GM21825 (cell line): Measurements from ENCODE around the gene TSTD1.
"Not testable (repeated sequence)": the region's sequence is repeated elsewhere in the genome, so short reads cannot be mapped to it uniquely, and the experiment has no call there.

ENCODE experiments used
- ATAC-seq: cut with Tn5 transposase; IDR thresholded peaks from one replicate; pipeline ENCODE4 v1.9.1; 2021; ENCODE audit warnings: mild to moderate bottlenecking, moderate library complexity; ENCODE audit not compliant: unreplicated experiment

The TSTD1 gene

DNA sequence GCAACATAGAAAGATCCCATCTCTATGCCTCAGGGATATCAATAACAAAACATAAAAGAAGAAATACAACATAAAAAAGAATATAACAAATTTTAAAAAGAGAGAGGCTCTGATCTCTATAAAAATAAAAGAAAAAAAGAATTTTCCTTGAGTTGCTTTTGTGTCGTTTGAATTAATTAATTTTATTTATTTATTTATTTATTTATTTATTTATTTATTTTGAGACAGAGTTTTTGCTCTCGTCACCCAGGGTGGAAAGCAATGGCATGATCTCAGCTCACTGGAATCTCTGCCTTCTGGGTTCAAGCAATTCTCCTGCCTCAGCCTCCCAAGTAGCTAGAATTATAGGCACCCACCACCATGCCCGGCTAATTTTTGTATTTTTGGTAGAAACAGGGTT is 26.3 kb downstream of the TSTD1 start:
- ATAC-seq: no peak

DNA sequence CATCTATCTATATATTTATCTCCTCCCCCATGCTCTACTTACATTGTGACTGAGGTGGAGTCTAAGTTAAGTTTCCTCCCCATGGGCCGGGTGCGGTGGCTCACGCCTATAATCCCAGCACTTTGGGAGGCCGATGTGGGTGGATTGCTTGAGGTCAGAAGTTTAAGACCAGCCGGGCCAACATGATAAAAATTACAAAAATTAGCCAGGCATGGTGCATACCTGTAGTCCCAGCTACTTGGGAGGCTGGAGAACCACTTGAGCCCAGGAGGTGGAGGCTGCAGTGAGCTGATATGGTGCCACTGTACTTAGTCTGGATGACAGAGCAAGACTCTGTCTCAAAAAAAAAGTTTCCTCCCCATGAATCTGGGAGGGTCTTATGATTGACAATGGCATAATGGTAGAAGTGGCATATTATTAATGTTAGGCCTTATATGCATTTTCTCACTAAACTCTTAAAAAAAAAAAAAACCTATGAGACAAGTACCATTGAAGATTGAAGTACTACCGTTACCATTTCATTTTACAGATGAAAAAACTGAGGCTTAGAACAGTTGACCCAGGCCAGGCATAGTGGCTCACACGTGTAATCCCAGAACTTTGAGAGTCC is 29.1 kb downstream of the TSTD1 start:
- ATAC-seq: no peak

DNA sequence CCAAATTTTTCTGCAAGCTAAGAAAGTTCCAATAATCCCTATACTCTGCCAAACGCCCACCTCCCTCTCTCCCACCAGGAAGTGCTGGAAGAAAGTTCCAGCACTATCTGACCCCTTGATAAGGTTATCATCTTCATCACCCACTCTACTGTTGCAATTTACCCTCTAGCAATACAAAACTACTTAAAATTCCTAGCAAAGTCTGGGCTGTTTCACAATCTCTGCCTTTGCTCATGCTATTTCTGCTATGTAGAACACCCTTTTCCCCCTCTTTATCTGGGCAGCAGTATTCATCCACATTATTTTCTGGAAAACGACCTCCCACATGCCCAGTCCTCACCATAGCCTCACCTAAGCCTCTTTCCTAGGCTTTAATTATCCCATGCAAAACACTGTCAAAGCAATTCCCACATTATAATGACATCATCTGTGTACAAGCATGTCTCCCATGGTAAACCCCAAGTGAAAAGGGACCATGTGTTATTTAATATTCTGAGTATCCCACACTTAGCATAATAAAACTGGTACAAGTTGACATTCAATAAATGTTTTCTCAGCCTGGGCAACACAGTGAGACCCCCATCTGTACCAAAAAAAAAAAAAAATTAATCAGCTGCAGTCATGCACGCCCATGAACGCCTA is 29.8 kb downstream of the TSTD1 start:
- no peak for ATAC-seq

DNA sequence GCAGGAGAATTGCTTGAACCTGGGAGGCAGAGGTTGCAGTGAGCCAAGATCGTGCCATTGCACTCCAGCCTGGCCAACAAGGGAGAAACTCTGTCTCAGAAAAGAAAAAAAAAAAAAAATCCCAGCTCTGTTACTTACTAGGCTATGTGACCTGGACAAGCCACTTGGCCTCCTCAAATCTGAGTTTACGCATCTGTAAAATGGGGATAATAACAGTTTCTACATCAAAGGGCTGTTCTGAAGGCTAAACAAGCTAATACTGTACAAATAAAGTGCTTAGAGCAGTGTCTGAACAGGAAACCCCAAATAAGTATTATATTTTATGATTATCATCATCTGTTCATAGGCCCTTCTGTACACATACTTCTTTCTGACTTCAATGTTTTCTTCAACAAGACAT is 31.4 kb downstream of the TSTD1 start:
- no peak for ATAC-seq

DNA sequence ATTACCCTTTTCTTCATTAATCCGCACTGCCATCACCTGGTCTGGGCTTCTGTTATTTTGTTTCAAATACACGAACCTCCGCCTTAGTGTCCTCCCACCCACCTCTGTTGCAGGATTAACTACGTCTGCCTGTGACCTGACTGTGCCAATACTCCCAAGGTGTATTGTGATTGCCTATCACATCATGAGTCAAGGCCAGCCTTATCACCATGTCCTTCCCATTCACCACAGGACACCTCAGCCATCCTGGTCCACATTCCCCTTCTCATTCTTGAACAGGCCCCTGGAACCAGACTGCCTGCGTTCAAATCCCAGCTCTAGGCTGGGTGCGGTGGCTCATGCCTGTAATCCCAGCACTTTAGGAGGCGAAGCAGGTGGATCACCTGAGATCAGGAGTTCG is 32.2 kb downstream of the TSTD1 start:
- ATAC-seq: no peak

DNA sequence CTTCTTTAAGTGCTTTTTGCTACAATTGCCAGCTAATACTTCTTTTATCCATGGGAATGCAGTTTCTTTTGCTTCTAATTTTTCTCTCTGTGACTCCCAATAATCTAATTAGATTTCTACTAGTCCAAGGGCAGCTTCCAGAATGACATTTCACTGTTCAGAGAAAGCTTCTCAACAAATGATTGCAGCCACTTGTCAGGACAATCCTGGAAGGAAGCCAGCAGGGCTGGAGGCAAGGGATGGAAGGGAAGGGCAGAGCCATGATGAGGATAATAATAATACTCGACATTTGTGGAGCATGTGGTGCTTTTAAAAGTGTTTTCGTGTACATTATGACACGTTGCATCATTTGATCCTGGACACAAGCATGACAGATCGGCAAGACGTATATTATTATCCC is 37.2 kb downstream of the TSTD1 start:
- ATAC-seq: no peak

DNA sequence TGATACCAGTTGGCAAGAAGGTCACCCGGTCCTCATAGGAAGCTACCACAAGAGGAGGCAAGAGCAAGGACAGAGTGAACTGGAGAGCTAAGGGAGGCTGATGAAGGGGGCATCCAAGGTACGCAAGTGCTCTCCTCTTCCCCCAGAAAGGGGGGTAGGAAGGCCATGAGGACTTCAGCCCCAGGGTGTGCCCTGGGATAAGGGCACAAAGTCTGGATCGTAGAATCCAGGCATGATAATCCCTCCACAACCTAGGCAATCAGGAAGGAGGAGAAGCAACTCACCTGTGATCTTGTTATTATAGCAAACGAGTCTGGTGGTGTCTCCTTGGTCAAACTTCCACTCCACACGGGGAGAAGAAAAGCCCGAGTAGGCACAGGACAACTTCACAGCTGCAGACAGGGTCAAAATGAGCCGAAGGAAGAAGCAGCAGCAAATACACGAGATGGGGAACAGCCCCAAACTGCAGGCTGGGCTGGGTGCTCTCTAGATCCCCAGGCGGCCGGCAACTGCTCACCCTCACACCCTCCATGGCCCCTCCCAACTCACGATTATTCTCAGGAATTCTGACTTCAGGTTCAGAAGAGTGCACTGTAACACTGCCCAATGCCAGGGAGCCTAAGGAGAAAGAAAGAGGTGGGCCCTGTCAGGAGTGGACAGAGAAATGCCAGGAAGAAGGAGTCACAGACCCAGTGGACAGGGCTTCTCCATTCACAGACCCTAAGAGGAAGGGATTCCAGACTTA is 37.9 kb downstream of the TSTD1 start:
- ATAC-seq: no peak

DNA sequence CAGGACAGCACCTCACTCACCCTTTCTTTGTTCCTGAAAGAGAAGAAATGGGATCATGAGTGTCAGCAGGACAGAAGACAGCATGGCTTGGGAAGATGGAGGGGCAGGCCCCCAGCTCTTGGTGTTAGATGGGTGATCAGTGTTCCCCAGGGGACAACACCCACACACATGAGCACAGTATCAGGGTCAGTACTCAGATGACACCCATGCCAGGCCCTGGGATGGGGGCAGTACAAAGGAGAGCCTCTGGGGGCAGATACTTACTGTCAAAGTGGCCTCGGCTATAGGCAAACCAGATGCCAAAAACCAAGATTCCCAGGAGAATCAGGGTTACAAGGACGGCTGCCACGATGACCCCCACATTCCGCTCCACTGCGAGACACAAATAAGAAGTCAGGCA is 39.4 kb downstream of the TSTD1 start:
- ATAC-seq: no peak

DNA sequence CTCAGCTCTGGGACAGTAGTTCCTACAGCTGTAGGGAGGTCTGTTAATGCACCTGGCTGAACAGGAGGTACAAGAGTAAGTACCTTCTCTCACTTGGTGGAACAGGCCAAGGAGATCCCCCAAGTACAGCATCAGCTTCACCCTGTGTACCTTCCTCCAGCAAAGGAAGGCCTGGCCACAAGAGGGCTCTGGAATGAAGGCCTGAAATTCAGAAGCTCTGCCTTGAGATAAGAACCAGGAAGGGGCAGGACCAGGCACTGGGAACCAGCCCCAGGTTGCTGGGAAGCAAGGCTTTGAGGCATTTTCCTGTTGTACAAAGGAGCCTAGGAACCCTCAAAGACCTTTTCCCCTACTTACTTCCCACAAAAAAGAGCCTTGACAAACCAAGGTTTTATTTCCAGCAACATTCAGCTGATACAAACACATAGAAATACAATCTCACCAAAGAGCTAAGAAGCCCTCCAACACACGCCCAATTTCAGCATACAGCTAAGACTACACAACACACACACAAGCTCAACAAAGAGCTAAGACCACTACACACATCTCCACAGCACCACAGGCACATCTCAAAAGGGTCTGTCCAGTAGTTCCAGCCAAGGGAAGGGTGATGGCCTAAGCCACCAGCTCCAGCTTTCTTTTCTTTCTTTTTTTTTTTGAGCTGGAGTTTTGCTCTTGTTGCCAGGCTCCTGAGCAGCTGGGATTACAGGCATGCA is 41.3 kb downstream of the TSTD1 start:
- ATAC-seq: no peak

DNA sequence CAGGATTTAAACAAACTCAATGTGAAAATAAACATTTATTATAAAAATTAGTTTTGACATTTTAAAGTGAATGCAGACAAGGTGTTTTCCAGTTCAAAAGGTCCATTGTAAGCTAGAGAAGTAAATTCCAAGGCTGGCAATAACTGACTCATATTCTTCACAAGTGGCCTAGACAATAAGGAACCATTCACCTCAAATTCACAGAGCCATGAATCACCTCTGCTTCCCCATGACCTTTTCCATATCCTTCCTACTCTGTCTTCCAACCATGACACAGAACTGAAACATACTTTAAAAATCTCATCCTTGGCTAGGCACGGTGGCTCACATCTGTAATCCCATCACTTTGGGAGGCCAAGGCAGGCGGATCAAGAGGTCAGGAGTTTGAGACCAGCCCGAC is 42.6 kb downstream of the TSTD1 start:
- ATAC-seq: no peak

DNA sequence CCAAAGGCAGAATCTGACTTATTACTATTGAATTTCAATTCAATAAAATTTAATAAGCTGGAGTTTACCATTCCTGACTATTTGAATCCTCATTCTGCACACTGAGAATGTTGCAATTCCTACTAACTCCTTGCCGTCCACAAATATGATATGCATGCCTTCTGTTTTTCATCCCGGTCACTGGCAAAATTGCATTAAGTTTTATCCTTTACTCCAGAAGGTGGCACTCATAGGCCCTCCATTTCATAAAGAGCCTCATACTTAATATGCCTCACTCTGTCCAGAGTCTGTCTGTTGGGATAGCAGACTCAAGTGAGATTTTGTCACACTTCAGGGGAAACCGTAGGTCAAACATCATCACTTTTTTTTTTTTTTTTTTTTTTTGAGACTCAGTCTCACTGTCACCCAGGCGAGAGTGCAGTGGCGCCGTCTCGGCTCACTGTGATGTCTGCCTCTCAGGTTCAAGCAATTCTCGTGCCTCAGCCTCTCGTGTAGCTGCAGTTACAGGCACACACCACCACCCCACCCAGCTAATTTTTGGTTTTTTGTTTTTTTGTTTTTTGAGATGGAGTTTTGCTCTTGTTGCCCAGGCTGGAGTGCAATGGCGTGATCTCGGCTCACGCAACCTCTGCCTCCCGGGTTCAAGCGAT is 45.1 kb downstream of the TSTD1 start:
- ATAC-seq: no peak

DNA sequence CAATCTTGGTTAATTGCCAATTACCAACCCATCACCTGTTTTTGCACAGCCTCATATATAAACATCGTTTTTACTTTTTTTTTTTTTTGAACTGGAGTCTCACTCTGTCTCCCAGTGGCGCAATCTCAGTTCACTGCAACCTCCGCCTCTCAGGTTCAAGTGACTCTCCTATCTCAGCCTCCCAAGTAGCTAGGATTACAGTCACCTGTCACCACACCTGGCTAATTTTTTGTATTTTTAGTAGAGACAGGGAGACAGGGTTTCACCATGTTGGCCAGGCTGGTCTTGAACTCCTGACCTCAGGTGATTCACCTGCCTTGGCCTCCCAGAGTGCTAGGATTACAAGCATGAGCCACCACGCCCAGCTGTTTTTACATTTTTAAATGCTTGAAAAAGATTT is 46.7 kb downstream of the TSTD1 start:
- ATAC-seq: not testable (repeated sequence)
